HEK293 (cell line): ENCODE data around the gene CLDN16.

Source experiments
- CTCF ChIA-PET: fragments of 350-600 bp; formaldehyde crosslinking; extraction: SDS; loops from one replicate; lab custom pipeline; 2021; ENCODE audit warnings: antibody characterized with exemption; lab: Yijun Ruan, JAX
- POLR2A ChIA-PET: fragments of 300-600 bp; formaldehyde crosslinking; extraction: SDS; loops from one replicate; lab custom pipeline; 2020; ENCODE audit warnings: antibody characterized with exemption, inconsistent platforms; lab: Yijun Ruan, JAX
- H3K27ac ChIP-seq: fragments of 200-500 bp; sonication (Bioruptor generic); 2 replicates; pipeline ENCODE4 v1.5.1; 2014; ENCODE audit warnings: low read depth, low read length, control low read depth, inconsistent platforms; ENCODE audit errors: extremely low read depth
- H3K36me3 ChIP-seq, 2 experiments: fragments of 200-500 bp in 1 of 2; sonication (Bioruptor generic) in 1 of 2; 1 replicate in 1 of 2; 2 replicates in 1 of 2; pipeline ENCODE4 v1.5.1; 2014 to 2017; ENCODE audit warnings: inconsistent platforms in 2 of 2, low read length in 2 of 2; ENCODE audit not compliant: control insufficient read depth in 2 of 2, insufficient read depth in 1 of 2
- H3K4me1 ChIP-seq: fragments of 200-500 bp; sonication (Bioruptor generic); 2 replicates; pipeline ENCODE4 v1.5.1; 2014; ENCODE audit warnings: mild to moderate bottlenecking, low read length, inconsistent platforms; ENCODE audit not compliant: control insufficient read depth, insufficient read depth
- H3K4me3 ChIP-seq: 2 replicates; pipeline ENCODE4 v1.5.1; 2011; ENCODE audit warnings: low read depth, mild to moderate bottlenecking, control low read depth, low read length, moderate library complexity
- H3K9me3 ChIP-seq: fragments of 200-500 bp; sonication (Bioruptor generic); 2 replicates; pipeline ENCODE4 v1.5.1; 2014; ENCODE audit warnings: low read depth, low read length, inconsistent platforms; ENCODE audit not compliant: control insufficient read depth, insufficient read depth
- BCL11B ChIP-seq: fragments of 450-650 bp; formaldehyde crosslinking; IDR thresholded peaks from 2 replicates; pipeline ENCODE4 v1.5.1; 2016; ENCODE audit warnings: low read depth, missing biosample characterization, missing genetic modification characterization
- ZBTB1 ChIP-seq: fragments of 450-650 bp; formaldehyde crosslinking; IDR thresholded peaks from 2 replicates; pipeline ENCODE4 v1.5.1; 2016; ENCODE audit warnings: missing biosample characterization, missing genetic modification characterization
- ZBTB17 ChIP-seq: fragments of 450-650 bp; formaldehyde crosslinking; IDR thresholded peaks from 2 replicates; pipeline ENCODE4 v1.5.1; 2016; ENCODE audit warnings: missing biosample characterization, missing genetic modification characterization
- ZBTB44 ChIP-seq: fragments of 450-650 bp; IDR thresholded peaks from 2 replicates; pipeline ENCODE4 v1.5.1; 2018; ENCODE audit warnings: missing biosample characterization, mild to moderate bottlenecking, missing genetic modification characterization
- ZBTB49 ChIP-seq: fragments of 450-650 bp; formaldehyde crosslinking; IDR thresholded peaks from 2 replicates; pipeline ENCODE4 v1.5.1; 2016; ENCODE audit warnings: missing biosample characterization, missing genetic modification characterization, low read depth
- ZNF169 ChIP-seq: fragments of 450-650 bp; formaldehyde crosslinking; IDR thresholded peaks from 2 replicates; pipeline ENCODE4 v1.5.1; 2016; ENCODE audit warnings: missing biosample characterization, missing genetic modification characterization
- ZNF239 ChIP-seq: fragments of 450-650 bp; formaldehyde crosslinking; IDR thresholded peaks from 2 replicates; pipeline ENCODE4 v1.5.1; 2016; ENCODE audit warnings: missing biosample characterization, missing genetic modification characterization
- ZNF311 ChIP-seq: fragments of 450-650 bp; formaldehyde crosslinking; IDR thresholded peaks from 2 replicates; pipeline ENCODE4 v1.5.1; 2017; ENCODE audit warnings: missing biosample characterization, missing genetic modification characterization, borderline replicate concordance
- ZNF350 ChIP-seq: fragments of 450-650 bp; formaldehyde crosslinking; IDR thresholded peaks from 2 replicates; pipeline ENCODE4 v1.5.0; 2017; ENCODE audit warnings: missing biosample characterization, mild to moderate bottlenecking, missing genetic modification characterization
- ZNF473 ChIP-seq: fragments of 450-650 bp; formaldehyde crosslinking; IDR thresholded peaks from 2 replicates; pipeline ENCODE4 v1.5.1; 2017; ENCODE audit warnings: missing biosample characterization, missing genetic modification characterization
- ZNF558 ChIP-seq: fragments of 450-650 bp; formaldehyde crosslinking; IDR thresholded peaks from 2 replicates; pipeline ENCODE4 v1.5.1; 2016; ENCODE audit warnings: missing biosample characterization, missing genetic modification characterization
- ZNF600 ChIP-seq: fragments of 450-650 bp; formaldehyde crosslinking; IDR thresholded peaks from 2 replicates; pipeline ENCODE4 v1.5.1; 2016; ENCODE audit warnings: missing biosample characterization, missing genetic modification characterization
- ZNF654 ChIP-seq: fragments of 450-650 bp; formaldehyde crosslinking; IDR thresholded peaks from 2 replicates; pipeline ENCODE4 v1.5.1; 2016; ENCODE audit warnings: low read depth, missing biosample characterization, missing genetic modification characterization
- ZNF670 ChIP-seq: fragments of 450-650 bp; formaldehyde crosslinking; IDR thresholded peaks from 2 replicates; pipeline ENCODE4 v1.5.1; 2016; ENCODE audit warnings: missing biosample characterization, missing genetic modification characterization, low read depth
- ZNF692 ChIP-seq: fragments of 450-650 bp; formaldehyde crosslinking; IDR thresholded peaks from 2 replicates; pipeline ENCODE4 v1.5.1; 2016; ENCODE audit warnings: missing biosample characterization, missing genetic modification characterization
- TF ChIP-seq, protein P1 (sequence below): fragments of 450-650 bp; formaldehyde crosslinking; IDR thresholded peaks from 2 replicates; pipeline ENCODE4 v1.5.1; 2016; ENCODE audit warnings: missing biosample characterization, missing genetic modification characterization, borderline replicate concordance
- TF ChIP-seq, protein P2 (sequence below): fragments of 450-650 bp; formaldehyde crosslinking; IDR thresholded peaks from 2 replicates; pipeline ENCODE4 v1.5.1; 2016; ENCODE audit warnings: missing biosample characterization, missing genetic modification characterization

Gene CLDN16

GRCh38 chr3:190387578-190388213, at the start of gene CLDN16:
CLDN16 (plus strand) TSS chr3:190388163; CDS start chr3:190388330, 167 bp downstream.
- ChIA-PET CTCF (interaction anchor here (0.6 kb wide), 1 partner anchor 48 kb away, joined by 3 read pairs; no protein-coding TSS in a partner anchor), POLR2A (no interaction called here)
- Histone ChIP-seq H3K4me3 (no peak within 1 kb of the TSS), H3K9me3 (no peaks in the 10 kb centered on the region), H3K4me1 (no peaks in the 10 kb centered on the region), H3K27ac (no peak within 1 kb of the TSS), H3K36me3 (no peaks in the 10 kb centered on the region)
- TF ChIP-seq ZBTB49 (tag by site-specific recombination), result no peak
- TF ChIP-seq, protein P1, sequence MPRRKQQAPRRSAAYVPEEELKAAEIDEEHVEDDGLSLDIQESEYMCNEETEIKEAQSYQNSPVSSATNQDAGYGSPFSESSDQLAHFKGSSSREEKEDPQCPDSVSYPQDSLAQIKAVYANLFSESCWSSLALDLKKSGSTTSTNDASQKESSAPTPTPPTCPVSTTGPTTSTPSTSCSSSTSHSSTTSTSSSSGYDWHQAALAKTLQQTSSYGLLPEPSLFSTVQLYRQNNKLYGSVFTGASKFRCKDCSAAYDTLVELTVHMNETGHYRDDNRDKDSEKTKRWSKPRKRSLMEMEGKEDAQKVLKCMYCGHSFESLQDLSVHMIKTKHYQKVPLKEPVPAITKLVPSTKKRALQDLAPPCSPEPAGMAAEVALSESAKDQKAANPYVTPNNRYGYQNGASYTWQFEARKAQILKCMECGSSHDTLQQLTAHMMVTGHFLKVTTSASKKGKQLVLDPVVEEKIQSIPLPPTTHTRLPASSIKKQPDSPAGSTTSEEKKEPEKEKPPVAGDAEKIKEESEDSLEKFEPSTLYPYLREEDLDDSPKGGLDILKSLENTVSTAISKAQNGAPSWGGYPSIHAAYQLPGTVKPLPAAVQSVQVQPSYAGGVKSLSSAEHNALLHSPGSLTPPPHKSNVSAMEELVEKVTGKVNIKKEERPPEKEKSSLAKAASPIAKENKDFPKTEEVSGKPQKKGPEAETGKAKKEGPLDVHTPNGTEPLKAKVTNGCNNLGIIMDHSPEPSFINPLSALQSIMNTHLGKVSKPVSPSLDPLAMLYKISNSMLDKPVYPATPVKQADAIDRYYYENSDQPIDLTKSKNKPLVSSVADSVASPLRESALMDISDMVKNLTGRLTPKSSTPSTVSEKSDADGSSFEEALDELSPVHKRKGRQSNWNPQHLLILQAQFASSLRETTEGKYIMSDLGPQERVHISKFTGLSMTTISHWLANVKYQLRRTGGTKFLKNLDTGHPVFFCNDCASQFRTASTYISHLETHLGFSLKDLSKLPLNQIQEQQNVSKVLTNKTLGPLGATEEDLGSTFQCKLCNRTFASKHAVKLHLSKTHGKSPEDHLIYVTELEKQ (tag by site-specific recombination), result no peak
- TF ChIP-seq, protein P2, sequence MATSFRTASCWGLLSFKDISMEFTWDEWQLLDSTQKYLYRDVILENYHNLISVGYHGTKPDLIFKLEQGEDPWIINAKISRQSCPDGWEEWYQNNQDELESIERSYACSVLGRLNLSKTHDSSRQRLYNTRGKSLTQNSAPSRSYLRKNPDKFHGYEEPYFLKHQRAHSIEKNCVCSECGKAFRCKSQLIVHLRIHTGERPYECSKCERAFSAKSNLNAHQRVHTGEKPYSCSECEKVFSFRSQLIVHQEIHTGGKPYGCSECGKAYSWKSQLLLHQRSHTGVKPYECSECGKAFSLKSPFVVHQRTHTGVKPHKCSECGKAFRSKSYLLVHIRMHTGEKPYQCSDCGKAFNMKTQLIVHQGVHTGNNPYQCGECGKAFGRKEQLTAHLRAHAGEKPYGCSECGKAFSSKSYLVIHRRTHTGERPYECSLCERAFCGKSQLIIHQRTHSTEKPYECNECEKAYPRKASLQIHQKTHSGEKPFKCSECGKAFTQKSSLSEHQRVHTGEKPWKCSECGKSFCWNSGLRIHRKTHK (tag by site-specific recombination), result no peak
- no peak for TF ChIP-seq ZNF239 (tag by site-specific recombination)
- no peak for TF ChIP-seq BCL11B
- no peak for TF ChIP-seq ZNF600 (tag by site-specific recombination)
- no peak for TF ChIP-seq ZBTB1 (tag by site-specific recombination)
- TF ChIP-seq ZBTB17 (tag by site-specific recombination), result no peak
- TF ChIP-seq ZNF311 (tag by site-specific recombination), result no peak
- no peak for TF ChIP-seq ZNF670 (tag by site-specific recombination)
- TF ChIP-seq ZNF169 (tag by site-specific recombination), result no peak

DNA sequence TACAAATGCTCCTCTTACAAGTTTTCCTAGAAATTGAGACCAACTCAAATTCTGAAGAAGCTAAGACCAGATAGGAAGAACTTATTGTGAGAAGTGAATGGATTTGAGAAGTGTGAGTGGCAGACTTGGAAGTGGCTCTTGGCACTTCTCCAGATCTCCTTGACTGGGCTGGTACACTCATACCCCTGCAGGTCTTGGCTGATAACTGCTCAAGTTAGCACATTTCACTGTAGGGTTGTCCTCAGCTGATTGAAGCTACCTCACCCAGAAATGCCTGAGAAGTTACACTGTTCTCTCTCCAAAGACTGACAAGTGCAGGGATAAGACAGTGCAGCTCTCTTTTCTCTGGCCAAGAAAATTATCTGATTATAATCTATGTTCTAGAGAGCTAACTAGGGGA, 49.2 kb upstream of the CLDN16 start:
- TF ChIP-seq ZNF239 (tag by site-specific recombination) (no peak), ZNF350 (tag by site-specific recombination) (no peak), ZNF473 (tag by site-specific recombination) (no peak), ZNF558 (tag by site-specific recombination) (no peak), ZNF692 (tag by site-specific recombination) (no peak), ZBTB1 (tag by site-specific recombination) (no peak), ZNF654 (tag by site-specific recombination) (no peak), ZBTB44 (no peak)
- TF ChIP-seq, protein P2 (tag by site-specific recombination), result no peak
- TF ChIP-seq, all 188 proteins: peak for 0
- H3K4me1 ChIP-seq, result no peaks in the 10 kb centered on the region
- H3K4me3 ChIP-seq, result no peak overlapping the region
- H3K27ac ChIP-seq, result no peak overlapping the region
- no peaks in the 10 kb centered on the region for H3K36me3 ChIP-seq
- CTCF ChIA-PET, result interaction anchor here (1.4 to 1.7 kb wide), 3 partner anchors 10 to 17 kb away, joined by 3 to 5 read pairs (median 5); partner anchors contain the start of gene CLDN1
- POLR2A ChIA-PET, result no interaction called here
- H3K9me3 ChIP-seq, result no peaks in the 10 kb centered on the region
